Transverse colon (tissue), 4 donors: ENCODE measurements around the gene POPDC2. TPM values are rescaled to one million over a fixed set of nuclear protein-coding genes. Genes with fewer than 3 reads are reported as not detected.

Experiments
- DNase-seq: peaks from one replicate; pipeline ENCODE4 v3.0.0-alpha.2; 2019
- H3K27ac ChIP-seq, 4 donors: fragments of 200-600 bp; sonication (generic); 2 replicates each; pipeline ENCODE4 v1.5.1; 2016 to 2018; ENCODE audit warnings: inconsistent platforms in 4 of 4
- H3K27me3 ChIP-seq: fragments of 200-600 bp; sonication (generic); 2 replicates; pipeline ENCODE4 v1.5.1; 2017; ENCODE audit warnings: inconsistent platforms
- H3K36me3 ChIP-seq, 4 donors: fragments of 200-600 bp; sonication (generic); 2 replicates each; pipeline ENCODE4 v1.5.1; 2017 to 2019; ENCODE audit warnings: inconsistent platforms in 4 of 4
- H3K4me1 ChIP-seq, 4 donors: fragments of 200-600 bp; sonication (generic); 2 replicates each; pipeline ENCODE4 v1.5.1; 2017 to 2020; ENCODE audit warnings: inconsistent platforms in 4 of 4
- H3K4me3 ChIP-seq, 4 donors: fragments of 200-600 bp; sonication (generic); 1 replicate in 1 of 4; 2 replicates in 3 of 4; pipeline versions ENCODE4 v1.5.1 to v1.6.1; 2017 to 2019; ENCODE audit warnings: inconsistent platforms in 4 of 4
- H3K9me3 ChIP-seq, 2 donors: fragments of 200-600 bp; sonication (generic); 2 replicates each; pipeline ENCODE4 v1.5.1; 2017 to 2019; ENCODE audit warnings: inconsistent platforms in 2 of 2
- CTCF ChIP-seq, 5 experiments: fragments of 200-600 bp in 3 of 5; fragments of 450-650 bp in 2 of 5; sonication (generic) in 3 of 5; IDR thresholded peaks; 1 replicate in 2 of 5; 2 replicates in 3 of 5; pipeline ENCODE4 v1.5.1; 2016 to 2017; ENCODE audit warnings: antibody characterized with exemption in 5 of 5, inconsistent platforms in 3 of 5, mild to moderate bottlenecking in 2 of 5, moderate library complexity in 1 of 5
- EP300 ChIP-seq: sonication (generic); formaldehyde crosslinking; IDR thresholded peaks from one replicate; pipeline ENCODE4 v1.6.1; 2017; ENCODE audit warnings: antibody characterized with exemption, low read depth
- POLR2A ChIP-seq: fragments of 450-650 bp; IDR thresholded peaks from one replicate; pipeline ENCODE4 v1.6.1; 2016; ENCODE audit warnings: antibody characterized with exemption, mild to moderate bottlenecking, moderate library complexity
- POLR2AphosphoS5 ChIP-seq, 3 donors: sonication (generic); formaldehyde crosslinking; IDR thresholded peaks; one replicate each; pipeline ENCODE4 v1.6.1; 2016; ENCODE audit warnings: antibody characterized with exemption in 3 of 3
- WGBS, 2 donors: methylation state at CpG; one replicate each; pipeline ENCODE4 v1.1.5; 2018; ENCODE audit warnings: low coverage in 1 of 2; 5-methylcytosine and 5-hydroxymethylcytosine counted together
- in situ Hi-C, 4 donors: fragments of 200-750 bp; cut with MboI; loops; one replicate each; pipeline versions ENCODE4 v1.15.0 to v1.15.1; 2017; ENCODE audit warnings: low sequenced_read_pairs in 3 of 4, low pct_ligation_motif_present in 1 of 4, low pct_unique_long_range_greater_than_20kb in 1 of 4
- intact Hi-C: fragments of 100-400 bp; cut with DNase I; formaldehyde crosslinking; loops from one replicate; pipeline ENCODE4 v1.15.1; 2023; ENCODE audit warnings: low total_unique reads
- total RNA-seq, 4 donors: library from RNA; depleted of rRNA; stranded (reverse); fragments of >200 nt; gene quantifications; one replicate each; pipeline ENCODE4 v1.1.0, GENCODE V29; 2016

Gene POPDC2
- total RNA-seq, 4 donors from 2014 or later, result 15.0 to 17.7 (median 15.6) TPM

GRCh38 chr3:119630880-119631329, 29.5 kb downstream of the POPDC2 start:
- intact Hi-C loops (no loop called here), in situ Hi-C loops (no loop called here)
- peak overlapping the region; percentile 21 to 61 (median 36) for H3K27ac ChIP-seq
- DNase-seq, result no peak
- no peak overlapping the region for H3K4me3 ChIP-seq
- no peaks in the 10 kb centered on the region for H3K9me3 ChIP-seq
- peaks cover 0 to 9% (median 4%) of the 10 kb centered on the region in 4 donors for H3K4me1 ChIP-seq
- H3K27me3 ChIP-seq, result no peaks in the 10 kb centered on the region
- TF ChIP-seq POLR2A (no peak), CTCF (IDR thresholded peaks at IDR 0.05) (no peak), POLR2AphosphoS5 (IDR thresholded peaks at IDR 0.05) (no peak), EP300 (no peak)
- no peaks in the 10 kb centered on the region for H3K36me3 ChIP-seq
- WGBS, 2 donors, result 81 to 92% methylated on average over 7 of the region's 7 CpGs

DNA sequence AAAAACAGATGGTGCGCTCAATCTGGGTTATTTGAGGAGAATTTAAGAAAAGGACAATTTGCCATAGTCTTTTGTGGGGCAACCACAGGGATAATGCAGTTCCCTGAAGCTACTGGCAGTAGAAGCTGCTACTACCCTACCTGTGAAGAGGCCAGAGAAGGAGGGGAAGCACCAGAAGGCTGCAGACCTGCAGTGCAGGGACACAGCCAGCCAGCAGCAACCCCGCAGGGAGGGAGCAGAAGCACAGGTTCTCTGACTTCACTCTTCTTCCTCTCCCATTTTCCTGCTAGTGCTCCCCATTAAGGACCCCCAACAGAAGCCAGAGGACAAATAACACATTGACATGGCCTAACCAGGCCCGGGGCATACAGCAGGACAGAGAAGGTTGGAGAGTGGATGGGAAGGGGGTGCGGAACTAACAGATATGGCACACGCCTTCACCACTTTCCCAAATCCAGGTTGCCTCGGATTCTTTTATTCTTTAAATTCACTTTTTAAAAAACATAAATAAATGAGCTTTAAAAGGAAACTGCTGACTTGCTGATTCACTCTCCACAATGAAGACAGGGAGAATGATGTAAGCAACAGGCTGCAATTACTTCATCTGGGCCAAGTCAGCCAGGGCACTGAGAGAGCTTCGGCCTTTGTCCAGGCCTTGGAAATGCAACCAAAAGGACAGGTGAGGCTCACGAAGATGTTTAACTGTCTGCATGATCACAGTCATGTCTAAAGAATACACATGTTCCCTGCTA, 30.1 kb downstream of the POPDC2 start:
- DNase-seq, result no peak
- in situ Hi-C loops (no loop called here), intact Hi-C loops (no loop called here)
- Histone ChIP-seq H3K27ac (peak overlapping the region; percentile 15 to 61 (median 36)), H3K4me3 (no peak overlapping the region), H3K36me3 (no peaks in the 10 kb centered on the region), H3K27me3 (no peaks in the 10 kb centered on the region), H3K4me1 (peaks cover 0 to 9% (median 4%) of the 10 kb centered on the region in 4 donors), H3K9me3 (no peaks in the 10 kb centered on the region)
- TF ChIP-seq CTCF (IDR thresholded peaks at IDR 0.05) (no peak), POLR2A (no peak), POLR2AphosphoS5 (IDR thresholded peaks at IDR 0.05) (no peak), EP300 (no peak)
- 71 to 82% methylated on average over 6 to 8 of the region's 8 CpGs for WGBS, 2 donors

DNA sequence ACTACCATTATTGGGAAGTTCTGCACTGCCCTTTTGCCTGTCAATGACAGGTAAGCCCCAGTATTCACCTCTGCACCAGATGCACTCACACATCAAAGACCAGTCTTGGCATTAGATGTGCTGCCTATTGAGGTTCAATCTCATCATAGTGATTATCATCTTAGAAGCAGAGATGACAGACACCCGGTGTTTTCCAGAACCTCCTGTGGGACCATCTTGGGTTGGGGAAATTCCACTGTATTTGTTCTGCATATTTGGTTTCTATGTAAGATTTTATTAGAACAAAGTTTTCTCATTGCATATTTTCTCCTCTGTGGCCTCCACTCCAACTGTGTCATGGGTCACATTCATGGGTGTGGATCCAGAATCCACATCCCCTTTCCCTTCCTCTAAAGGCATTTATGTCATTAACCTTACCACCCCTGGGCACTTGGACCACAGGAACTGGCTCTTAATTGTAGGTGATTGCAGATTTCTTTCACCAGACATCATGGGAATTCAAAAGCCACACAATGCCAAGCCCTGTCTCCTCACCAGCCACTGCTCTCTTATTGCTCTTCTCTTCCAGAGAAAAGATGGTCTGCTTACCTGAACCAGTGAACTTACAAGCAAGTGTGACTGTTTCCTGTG, 31.5 kb downstream of the POPDC2 start:
- WGBS, 2 donors, result 35 to 86% methylated on average over 1 of the region's 1 CpG
- Histone ChIP-seq H3K9me3 (no peaks in the 10 kb centered on the region), H3K4me1 (peaks cover 0 to 9% (median 4%) of the 10 kb centered on the region in 4 donors), H3K4me3 (no peak overlapping the region), H3K36me3 (no peaks in the 10 kb centered on the region), H3K27ac (no peak overlapping the region), H3K27me3 (no peaks in the 10 kb centered on the region)
- in situ Hi-C loops (no loop called here), intact Hi-C loops (no loop called here)
- DNase-seq, result no peak
- TF ChIP-seq POLR2AphosphoS5 (IDR thresholded peaks at IDR 0.05) (no peak), POLR2A (no peak), EP300 (no peak), CTCF (IDR thresholded peaks at IDR 0.05) (no peak)

- intact Hi-C loops, result no loop called here
- DNase-seq, result no peak
- 90 to 100% methylated on average over 1 to 4 of the region's 4 CpGs for WGBS, 2 donors
- TF ChIP-seq EP300 (no peak), POLR2AphosphoS5 (IDR thresholded peaks at IDR 0.05) (no peak), CTCF (IDR thresholded peaks at IDR 0.05) (no peak), POLR2A (no peak)
- no peaks in the 10 kb centered on the region for H3K27me3 ChIP-seq
- H3K9me3 ChIP-seq, result no peaks in the 10 kb centered on the region
- peaks cover 0 to 9% (median 4%) of the 10 kb centered on the region in 4 donors for H3K4me1 ChIP-seq
- peak overlapping the region in 1 of 4 donors; percentile 10 for H3K27ac ChIP-seq
- in situ Hi-C loops, result no loop called here
- no peaks in the 10 kb centered on the region for H3K36me3 ChIP-seq
- no peak overlapping the region for H3K4me3 ChIP-seq
Observed at GRCh38 chr3:119628390-119628789, 32.0 kb downstream of the POPDC2 start.
